HFFc6 (cell line): ENCODE measurements around the gene MCM8. TPM values are rescaled to one million over a fixed set of nuclear protein-coding genes. Genes with fewer than 3 reads are reported as not detected.

ENCODE experiments used
- DNase-seq: peaks from one replicate; pipeline ENCODE4 v3.0.0-alpha.2; 2018
- H3K27ac Mint-ChIP-seq: 2 replicates; pipeline ENCODE4 v1.8.0; 2020; ENCODE audit warnings: mild to moderate bottlenecking, mixed read lengths
- H3K27me3 Mint-ChIP-seq: 2 replicates; pipeline ENCODE4 v1.8.0; 2021; ENCODE audit warnings: mild to moderate bottlenecking, moderate library complexity, mixed read lengths; ENCODE audit not compliant: insufficient read depth
- H3K36me3 Mint-ChIP-seq: 2 replicates; pipeline ENCODE4 v1.8.0; 2021; ENCODE audit warnings: low read depth, mixed read lengths
- H3K4me1 Mint-ChIP-seq: 2 replicates; pipeline ENCODE4 v1.8.0; 2020; ENCODE audit warnings: low read depth, mixed read lengths
- H3K4me3 Mint-ChIP-seq: 2 replicates; pipeline ENCODE4 v1.8.0; 2020; ENCODE audit warnings: mild to moderate bottlenecking, moderate library complexity, mixed read lengths
- H3K9me3 Mint-ChIP-seq: 2 replicates; pipeline ENCODE4 v1.8.0; 2020; ENCODE audit warnings: mild to moderate bottlenecking, mixed read lengths
- total RNA-seq, 6 experiments: library from RNA; stranded (reverse); fragmentation: NEBNext Ultra II Directional; extraction: Animal tissue kit (Norgen Biotek cat#: 25700); gene quantifications; 2 replicates in 1 of 6; 3 replicates in 5 of 6; pipeline ENCODE4 v1.2.3, GENCODE V29; 2021
- TF ChIP-seq, protein P1 (sequence below): fragments of 200-600 bp; sonication (generic); IDR thresholded peaks from 2 replicates; pipeline ENCODE4 v1.5.0; 2021; ENCODE audit warnings: antibody characterized with exemption, mild to moderate bottlenecking

MCM8 gene
- total RNA-seq, 6 experiments from 2014 or later, result 7.6 to 14.2 (median 13.8) TPM

- Mint-ChIP-seq H3K36me3 (peaks cover 19% of the 10 kb centered on the region), H3K27me3 (no peaks in the 10 kb centered on the region; the same call in 1 of the 2 replicates), H3K4me3 (no peak overlapping the region), H3K27ac (peak overlapping the region; percentile 14), H3K4me1 (peaks cover 17% of the 10 kb centered on the region), H3K9me3 (no peaks in the 10 kb centered on the region)
- no peak for DNase-seq
- TF ChIP-seq, protein P1, sequence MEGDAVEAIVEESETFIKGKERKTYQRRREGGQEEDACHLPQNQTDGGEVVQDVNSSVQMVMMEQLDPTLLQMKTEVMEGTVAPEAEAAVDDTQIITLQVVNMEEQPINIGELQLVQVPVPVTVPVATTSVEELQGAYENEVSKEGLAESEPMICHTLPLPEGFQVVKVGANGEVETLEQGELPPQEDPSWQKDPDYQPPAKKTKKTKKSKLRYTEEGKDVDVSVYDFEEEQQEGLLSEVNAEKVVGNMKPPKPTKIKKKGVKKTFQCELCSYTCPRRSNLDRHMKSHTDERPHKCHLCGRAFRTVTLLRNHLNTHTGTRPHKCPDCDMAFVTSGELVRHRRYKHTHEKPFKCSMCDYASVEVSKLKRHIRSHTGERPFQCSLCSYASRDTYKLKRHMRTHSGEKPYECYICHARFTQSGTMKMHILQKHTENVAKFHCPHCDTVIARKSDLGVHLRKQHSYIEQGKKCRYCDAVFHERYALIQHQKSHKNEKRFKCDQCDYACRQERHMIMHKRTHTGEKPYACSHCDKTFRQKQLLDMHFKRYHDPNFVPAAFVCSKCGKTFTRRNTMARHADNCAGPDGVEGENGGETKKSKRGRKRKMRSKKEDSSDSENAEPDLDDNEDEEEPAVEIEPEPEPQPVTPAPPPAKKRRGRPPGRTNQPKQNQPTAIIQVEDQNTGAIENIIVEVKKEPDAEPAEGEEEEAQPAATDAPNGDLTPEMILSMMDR, result no peak
Observed at GRCh38 chr20:6034134-6034969, 83.9 kb downstream of the MCM8 start.

- H3K9me3 Mint-ChIP-seq, result no peaks in the 10 kb centered on the region
- H3K27ac Mint-ChIP-seq, result no peak overlapping the region
- peaks cover 13% of the 10 kb centered on the region for H3K4me1 Mint-ChIP-seq
- TF ChIP-seq, protein P1, result no peak
- H3K36me3 Mint-ChIP-seq, result peaks cover 33% of the 10 kb centered on the region
- no peak overlapping the region for H3K4me3 Mint-ChIP-seq
- no peak for DNase-seq
- no peaks in the 10 kb centered on the region for H3K27me3 Mint-ChIP-seq
Observed at GRCh38 chr20:6036213-6036612, 85.8 kb downstream of the MCM8 start.

DNA sequence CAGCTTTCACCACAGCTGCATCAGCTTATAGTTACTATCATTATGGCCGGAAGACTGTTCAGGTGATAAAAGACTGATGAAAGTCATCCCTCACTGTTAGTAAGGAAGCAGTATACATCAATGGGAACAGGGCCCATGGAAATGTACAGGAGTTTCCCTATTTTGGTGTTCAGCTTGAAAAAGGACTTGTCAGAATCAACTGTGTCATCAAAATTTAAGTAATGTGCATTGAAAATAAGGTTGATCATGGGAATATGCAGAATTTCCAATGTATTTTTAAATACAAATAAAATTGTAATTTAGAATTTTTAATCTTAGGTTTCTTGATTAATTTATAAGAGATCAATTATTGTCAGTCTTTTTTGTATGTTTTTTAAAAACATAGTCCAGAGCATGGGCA is 86.6 kb downstream of the MCM8 start:
- TF ChIP-seq, protein P1, result no peak
- Mint-ChIP-seq H3K4me3 (no peak overlapping the region), H3K9me3 (no peaks in the 10 kb centered on the region), H3K36me3 (peaks cover 35% of the 10 kb centered on the region), H3K27me3 (peaks cover 4% of the 10 kb centered on the region), H3K4me1 (peaks cover 13% of the 10 kb centered on the region), H3K27ac (peak overlapping the region; percentile 29; the same call in 1 of the 2 replicates)
- no peak for DNase-seq

DNA sequence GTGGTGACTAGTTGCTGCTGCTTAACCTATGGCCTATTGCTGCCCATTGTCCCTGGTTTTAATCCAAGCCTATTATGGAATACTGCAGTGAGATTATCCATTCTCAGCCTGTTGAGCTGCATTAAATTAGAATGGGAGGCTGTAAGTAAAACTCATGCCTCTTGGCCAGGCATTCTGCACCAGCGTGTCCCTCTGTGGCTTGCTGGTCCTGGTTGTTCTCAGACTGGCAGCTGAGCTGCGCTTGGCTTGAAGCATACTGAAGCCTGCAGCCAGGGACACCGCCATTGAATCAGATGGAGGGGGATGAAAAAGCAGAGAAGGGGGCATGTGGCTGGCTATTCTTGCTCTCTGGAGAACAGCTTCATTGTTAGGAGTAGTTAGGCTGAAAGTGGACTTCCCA is 87.8 kb downstream of the MCM8 start:
- peaks cover 13% of the 10 kb centered on the region for H3K4me1 Mint-ChIP-seq
- TF ChIP-seq, protein P1, result no peak
- peaks cover 39% of the 10 kb centered on the region for H3K36me3 Mint-ChIP-seq
- no peak overlapping the region for H3K4me3 Mint-ChIP-seq
- peaks cover 4% of the 10 kb centered on the region for H3K27me3 Mint-ChIP-seq
- no peaks in the 10 kb centered on the region for H3K9me3 Mint-ChIP-seq
- no peak for DNase-seq
- no peak overlapping the region for H3K27ac Mint-ChIP-seq

- H3K9me3 Mint-ChIP-seq, result no peaks in the 10 kb centered on the region
- H3K27me3 Mint-ChIP-seq, result peaks cover 4% of the 10 kb centered on the region
- H3K27ac Mint-ChIP-seq, result no peak overlapping the region
- peaks cover 39% of the 10 kb centered on the region for H3K36me3 Mint-ChIP-seq
- H3K4me1 Mint-ChIP-seq, result peaks cover under 1% of the 10 kb centered on the region
- no peak overlapping the region for H3K4me3 Mint-ChIP-seq
- TF ChIP-seq, protein P1, result no peak
- DNase-seq, result no peak
Observed at GRCh38 chr20:6039766-6040165, 89.3 kb downstream of the MCM8 start.
